ENCODE results near the gene TBC1D2.

TBC1D2 gene

GRCh38 chr9:98159790-98160189 is 95.7 kb downstream of the TBC1D2 start:
- DNase-seq, result no peak

DNA sequence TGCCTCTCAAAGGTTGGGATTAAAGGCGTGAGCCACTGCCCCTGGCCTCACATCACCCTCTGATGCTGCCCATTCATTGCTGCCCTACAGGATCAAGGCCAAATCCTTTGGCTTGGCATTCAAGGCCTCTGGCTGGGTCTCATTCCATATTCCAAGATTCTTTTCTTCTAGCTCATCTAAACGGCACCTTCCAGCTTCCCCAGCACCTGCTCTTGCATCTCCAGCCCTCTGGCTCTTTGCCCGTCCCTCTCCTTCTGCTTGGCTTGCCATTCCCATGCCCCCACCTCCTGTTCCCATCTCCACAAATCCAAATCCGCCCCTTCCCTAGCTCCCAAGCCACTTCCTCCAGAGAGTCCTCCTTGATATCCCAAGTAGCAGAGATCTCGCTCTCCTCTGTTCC is 96.1 kb downstream of the TBC1D2 start:
- no peak for DNase-seq

DNA sequence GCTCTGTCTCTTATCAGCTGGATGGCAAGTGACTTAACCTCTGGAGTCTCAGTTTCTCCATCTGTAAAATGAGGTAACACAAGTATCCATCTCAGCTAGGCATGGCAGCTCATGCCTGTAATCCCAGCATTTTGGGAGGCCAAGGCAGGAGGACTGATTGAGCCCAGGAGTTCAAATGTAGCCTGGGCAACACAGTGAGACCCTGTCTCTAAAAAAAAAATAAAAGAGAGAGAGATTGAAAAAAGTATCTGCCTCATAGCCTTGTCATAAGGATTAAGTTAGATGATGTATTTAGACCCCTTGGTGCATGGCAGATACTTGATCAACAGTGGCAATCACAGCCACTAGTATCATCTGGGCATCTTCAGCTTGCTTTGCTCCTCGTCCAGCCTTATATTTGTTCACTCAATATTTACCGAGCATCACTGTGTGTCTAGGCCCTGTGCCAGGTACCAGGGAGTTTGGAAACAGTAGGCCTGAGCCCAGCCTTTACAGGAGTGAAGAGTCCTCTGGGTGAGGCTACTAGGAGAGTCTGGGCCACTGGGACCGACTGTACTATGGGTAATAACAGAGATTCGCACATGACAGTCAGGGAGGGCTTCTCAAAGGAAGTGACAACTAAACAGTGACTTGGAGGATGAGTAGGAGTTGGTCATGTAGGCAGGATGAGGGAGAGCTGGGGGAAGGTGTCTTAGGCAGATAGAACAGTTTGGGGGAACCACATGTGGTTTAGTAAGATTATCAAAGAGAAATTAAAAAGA is 97.2 kb downstream of the TBC1D2 start:
- DNase-seq, result peak; percentile 10

DNA sequence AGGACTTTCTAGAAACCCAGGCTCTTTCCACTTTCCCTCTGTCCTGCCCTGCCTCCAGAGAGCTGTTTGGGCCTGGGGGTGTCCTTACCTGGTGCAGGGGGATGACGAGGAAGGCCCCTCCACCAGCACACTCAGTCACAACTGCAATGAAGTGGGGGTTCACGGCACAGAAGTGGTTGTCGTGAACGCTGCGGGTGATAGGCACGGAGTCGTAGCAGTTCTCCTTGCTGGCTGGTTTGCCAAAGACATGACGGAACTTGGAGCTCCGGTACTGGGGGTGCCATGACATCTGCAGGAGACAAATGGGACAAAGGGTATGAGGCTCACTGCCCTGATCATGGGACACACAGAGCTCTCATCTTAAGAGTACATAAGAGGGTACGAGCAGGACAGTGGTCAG is 98.1 kb downstream of the TBC1D2 start:
- no peak for DNase-seq

GRCh38 chr9:98154678-98155077 is 100.8 kb downstream of the TBC1D2 start:
- DNase-seq, result no peak

DNA sequence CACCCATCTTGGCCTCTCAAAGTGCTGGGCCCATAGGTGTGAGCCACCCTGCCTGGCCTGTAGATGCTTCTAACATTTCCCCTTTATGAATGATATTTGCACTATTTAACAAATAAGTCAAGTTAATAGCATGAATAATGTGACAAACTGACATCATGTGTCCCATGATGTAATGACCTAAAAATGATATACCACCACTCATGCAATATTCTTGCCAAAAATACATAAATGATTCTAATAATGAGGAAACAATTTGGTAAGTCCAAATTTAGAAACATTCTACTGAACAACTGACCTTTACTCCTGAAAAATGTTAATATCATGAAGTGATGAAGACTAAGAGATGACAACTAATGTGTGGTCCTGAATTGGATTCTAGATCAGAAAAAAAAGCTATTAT is 102.9 kb downstream of the TBC1D2 start:
- peak; percentile 62 for DNase-seq

GRCh38 chr9:98150721-98151120 is 104.7 kb downstream of the TBC1D2 start:
- DNase-seq, result peak; percentile 61

DNA sequence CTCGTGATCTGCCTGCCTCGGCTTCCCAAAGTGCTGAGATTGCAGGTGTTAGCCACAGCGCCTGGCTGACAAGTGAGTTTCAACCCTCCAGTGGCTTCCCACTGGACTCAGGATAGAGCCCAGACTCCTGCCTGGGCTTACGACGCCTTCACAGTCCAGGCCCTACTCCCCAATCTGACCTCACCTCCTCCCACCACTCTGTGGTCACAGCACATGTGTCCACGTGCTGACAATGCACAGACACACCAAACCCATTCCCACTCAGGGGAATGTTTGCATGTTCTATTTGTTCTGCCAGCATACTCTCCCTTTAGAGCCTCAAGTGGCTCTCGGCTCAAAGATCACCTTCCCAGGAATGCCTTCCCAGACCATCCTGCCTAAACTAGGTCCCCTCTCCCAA is 105.3 kb downstream of the TBC1D2 start:
- DNase-seq, result peak; percentile 42

DNA sequence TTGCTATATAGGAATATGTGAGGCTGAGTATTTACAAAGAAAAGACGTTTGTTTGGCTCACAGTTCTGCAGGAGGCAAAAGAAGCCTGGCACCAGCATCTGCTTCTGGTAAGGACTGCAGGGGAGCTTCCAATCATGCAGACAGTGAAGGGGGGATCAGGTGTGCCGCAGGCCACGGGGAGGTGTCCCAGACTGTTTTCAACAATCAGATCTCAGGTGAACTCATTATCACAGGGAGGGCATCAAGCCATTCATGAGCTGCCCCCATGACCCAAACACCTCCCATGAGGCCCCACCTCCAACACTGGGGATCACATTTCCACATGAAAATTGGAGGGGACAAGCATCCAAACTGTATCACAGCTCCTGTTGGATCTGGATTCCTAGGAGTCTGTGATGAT is 106.0 kb downstream of the TBC1D2 start:
- DNase-seq, result no peak
